ENCODE data around the gene LUZP1. TPM values are rescaled to one million over a fixed set of nuclear protein-coding genes. Genes with fewer than 3 reads are reported as not detected.
A peak's percentile ranks its signal among the peaks of the same experiment; 100 is the strongest.

The LUZP1 gene
- total and polyA plus RNA-seq, 11 donors: 6.1 to 42.3 (median 30.0) TPM

DNA sequence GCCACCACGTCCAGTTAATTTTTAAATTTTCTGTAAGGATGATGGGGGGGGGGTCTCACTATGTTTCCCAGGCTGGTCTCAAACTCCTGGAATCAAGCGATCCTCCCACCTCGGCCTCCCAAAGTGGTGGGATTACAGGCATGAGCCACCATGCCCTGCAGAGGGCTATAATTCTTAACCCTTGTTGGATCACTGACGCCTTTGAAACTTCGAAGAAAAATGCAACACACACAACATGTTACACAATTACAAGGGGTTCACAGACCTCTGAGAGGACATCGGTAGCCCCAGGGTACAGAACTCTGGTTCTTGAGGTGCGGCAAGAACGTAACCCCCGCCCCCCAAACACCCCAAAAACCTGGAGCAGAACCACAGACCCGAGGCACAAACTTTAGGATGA lies 8.4 kb upstream of the LUZP1 start:
- no peaks in the 10 kb centered on the region for H3K36me3 ChIP-seq
- intact Hi-C loops (cut with DNase I): loop anchor here in 2 of 10 donors (1.0 to 2.0 kb wide), 2 partner anchors 8 to 78 kb away; no protein-coding TSS in a partner anchor
- no peaks in the 10 kb centered on the region for H3K9me3 ChIP-seq

DNA sequence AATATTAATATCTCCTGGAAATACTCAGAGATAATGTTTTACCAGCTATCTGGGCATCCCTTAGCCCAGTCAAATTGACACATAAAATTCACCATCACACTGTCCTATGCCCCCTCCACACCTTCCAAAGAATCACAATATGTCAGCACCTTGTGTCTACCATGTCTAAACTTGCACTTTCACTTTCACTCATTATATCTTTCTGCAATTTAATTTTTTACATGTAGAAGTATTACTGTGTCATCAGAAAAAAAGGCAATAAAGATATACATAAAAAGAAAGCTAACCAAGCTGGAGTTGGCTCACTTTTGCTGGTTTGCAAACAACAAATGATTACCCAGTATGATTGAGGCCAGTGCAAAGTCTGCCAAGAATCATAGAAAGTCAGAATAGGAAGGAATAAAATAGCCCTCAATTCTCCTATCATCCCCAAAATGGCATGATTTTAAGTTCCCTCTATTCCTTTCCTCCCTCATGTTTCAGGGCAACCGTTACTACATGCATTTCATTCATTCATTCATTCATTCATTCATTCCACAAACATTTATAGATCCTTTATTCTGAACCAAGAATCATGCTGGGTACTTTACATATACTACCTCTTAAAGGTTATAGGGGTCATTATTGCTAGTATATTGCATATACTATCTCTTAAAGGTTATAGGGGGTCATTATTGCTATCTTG lies 5.9 kb upstream of the LUZP1 start:
- 50 to 63% (median 57%) methylated on average over 1 of the region's 1 CpG for WGBS, 4 donors
- no peak overlapping the region for H3K27ac ChIP-seq
- H3K27me3 ChIP-seq: no peaks in the 10 kb centered on the region

More for the DNA sequence above, 8.4 kb upstream of the LUZP1 start:
- Histone ChIP-seq H3K27me3 (no peaks in the 10 kb centered on the region), H3K4me1 (peaks cover 0 to 30% (median 20%) of the 10 kb centered on the region in 12 donors), H3K27ac (peak overlapping the region; percentile 74 to 98 (median 92)), H3K4me3 (peak overlapping the region; percentile 25 to 72 (median 63))
- DNase-seq (no peak), ATAC-seq (no peak)
- TF ChIP-seq, protein P1, sequence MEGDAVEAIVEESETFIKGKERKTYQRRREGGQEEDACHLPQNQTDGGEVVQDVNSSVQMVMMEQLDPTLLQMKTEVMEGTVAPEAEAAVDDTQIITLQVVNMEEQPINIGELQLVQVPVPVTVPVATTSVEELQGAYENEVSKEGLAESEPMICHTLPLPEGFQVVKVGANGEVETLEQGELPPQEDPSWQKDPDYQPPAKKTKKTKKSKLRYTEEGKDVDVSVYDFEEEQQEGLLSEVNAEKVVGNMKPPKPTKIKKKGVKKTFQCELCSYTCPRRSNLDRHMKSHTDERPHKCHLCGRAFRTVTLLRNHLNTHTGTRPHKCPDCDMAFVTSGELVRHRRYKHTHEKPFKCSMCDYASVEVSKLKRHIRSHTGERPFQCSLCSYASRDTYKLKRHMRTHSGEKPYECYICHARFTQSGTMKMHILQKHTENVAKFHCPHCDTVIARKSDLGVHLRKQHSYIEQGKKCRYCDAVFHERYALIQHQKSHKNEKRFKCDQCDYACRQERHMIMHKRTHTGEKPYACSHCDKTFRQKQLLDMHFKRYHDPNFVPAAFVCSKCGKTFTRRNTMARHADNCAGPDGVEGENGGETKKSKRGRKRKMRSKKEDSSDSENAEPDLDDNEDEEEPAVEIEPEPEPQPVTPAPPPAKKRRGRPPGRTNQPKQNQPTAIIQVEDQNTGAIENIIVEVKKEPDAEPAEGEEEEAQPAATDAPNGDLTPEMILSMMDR (IDR thresholded peaks at IDR 0.05): no peak
- TF ChIP-seq POLR2A (IDR thresholded peaks at IDR 0.05): no peak
- 40 to 61% (median 52%) methylated on average over 4 to 10 of the region's 10 CpGs for WGBS, 4 donors

DNA sequence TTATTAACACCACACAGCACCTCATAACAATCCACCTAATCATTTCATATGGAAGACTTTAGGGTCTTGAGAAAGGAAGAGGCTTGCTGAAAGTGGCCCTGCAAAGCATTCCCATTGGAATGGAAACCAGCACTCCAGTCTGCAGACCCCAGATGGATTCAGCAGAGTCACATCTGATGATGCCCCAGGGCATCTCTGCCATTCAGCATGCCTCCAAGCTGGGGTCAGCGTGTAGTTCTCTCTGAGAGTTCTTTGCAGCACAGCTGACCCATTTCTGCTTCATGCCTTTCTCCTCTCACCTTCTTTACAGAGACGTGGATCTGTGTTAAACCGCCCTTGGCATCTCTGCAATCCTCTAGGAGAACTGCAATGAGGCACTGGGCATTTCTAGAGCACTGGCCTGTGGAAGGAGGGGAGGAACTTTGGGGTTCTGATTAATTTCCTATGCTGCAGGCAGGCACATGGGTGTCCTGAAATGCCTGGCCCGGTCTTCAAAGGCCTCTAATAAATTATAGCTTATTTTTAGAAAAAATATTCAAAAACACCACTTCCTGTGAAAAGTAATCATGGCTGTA lies 2.6 kb upstream of the LUZP1 start:
- DNase-seq: no peak
- no peaks in the 10 kb centered on the region for H3K27me3 ChIP-seq
- ATAC-seq: no peak
- TF ChIP-seq POLR2A (IDR thresholded peaks at IDR 0.05): no peak
- TF ChIP-seq, protein P1 (IDR thresholded peaks at IDR 0.05): no peak
- 55 to 73% (median 64%) methylated on average over 4 of the region's 4 CpGs for WGBS, 4 donors
- H3K4me3 ChIP-seq: no peak overlapping the region
- peak overlapping the region in 3 of 12 donors; percentile 27 to 36 (median 30) for H3K27ac ChIP-seq
- H3K9me3 ChIP-seq: no peaks in the 10 kb centered on the region
- intact Hi-C loops (cut with DNase I): no loop called here
- peaks cover 0 to 37% (median 23%) of the 10 kb centered on the region in 12 donors for H3K4me1 ChIP-seq
- H3K36me3 ChIP-seq: no peaks in the 10 kb centered on the region

More for the DNA sequence above, 5.9 kb upstream of the LUZP1 start:
- Histone ChIP-seq H3K9me3 (no peaks in the 10 kb centered on the region), H3K4me1 (peaks cover 0 to 40% (median 26%) of the 10 kb centered on the region in 12 donors), H3K36me3 (no peaks in the 10 kb centered on the region), H3K4me3 (no peak overlapping the region)
- TF ChIP-seq POLR2A (IDR thresholded peaks at IDR 0.05): no peak
- TF ChIP-seq, protein P1 (IDR thresholded peaks at IDR 0.05): no peak
- ATAC-seq: no peak
- DNase-seq: no peak
- intact Hi-C loops (cut with DNase I): no loop called here

DNA sequence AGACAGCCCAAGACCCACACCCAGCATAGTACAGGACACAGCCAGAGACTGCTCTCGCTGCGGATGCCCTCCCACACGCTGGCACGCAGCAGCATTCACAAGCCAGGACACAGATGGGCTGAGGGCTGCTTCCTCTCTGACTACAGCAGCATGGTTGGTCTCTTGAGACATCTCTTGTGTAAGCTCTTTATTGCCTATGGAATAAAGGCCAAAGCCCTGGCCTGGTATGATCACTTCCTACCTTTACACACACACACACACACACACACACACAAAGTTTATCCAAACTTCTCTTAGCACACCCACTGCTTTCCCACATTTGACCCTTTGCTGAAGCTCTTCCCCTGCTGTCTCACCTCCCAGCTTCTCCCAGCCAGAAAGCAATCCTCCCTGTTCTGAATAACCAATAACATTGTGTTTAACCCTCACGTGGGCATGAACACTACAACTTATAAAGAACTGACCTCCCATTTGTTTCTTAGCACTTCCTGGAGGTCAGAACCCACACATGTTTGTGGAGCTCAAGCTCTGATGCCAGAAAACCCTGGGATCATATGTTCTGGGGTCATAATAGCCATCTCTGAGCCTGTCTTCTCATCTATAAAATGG lies 1.2 kb upstream of the LUZP1 start:
- peak; percentile 34 to 82 (median 80) for ATAC-seq
- H3K4me3 ChIP-seq: peak overlapping the region in 6 of 12 donors; percentile 81 to 98 (median 86)
- H3K36me3 ChIP-seq: no peaks in the 10 kb centered on the region
- intact Hi-C loops (cut with DNase I): loop anchor here in 4 of 10 donors (1.0 to 5.0 kb wide), 4 partner anchors 7 to 153 kb away; partner anchors contain the start of genes KDM1A (in 1 of the 4) and TEX46 (in 1 of the 4)
- no peaks in the 10 kb centered on the region for H3K27me3 ChIP-seq
- H3K9me3 ChIP-seq: no peaks in the 10 kb centered on the region
- TF ChIP-seq, protein P1 (IDR thresholded peaks at IDR 0.05): no peak
- peak in 1 of 2 donors; percentile 10 for TF ChIP-seq POLR2A (IDR thresholded peaks at IDR 0.05)
- H3K27ac ChIP-seq: peak overlapping the region in 11 of 12 donors; percentile 69 to 98 (median 95)
- WGBS, 4 donors: 28 to 47% (median 40%) methylated on average over 5 of the region's 5 CpGs
- peaks cover 0 to 46% (median 35%) of the 10 kb centered on the region in 12 donors for H3K4me1 ChIP-seq
- DNase-seq: peak; percentile 65 to 86 (median 71)
